Measurements from ENCODE around the gene MTUS2. TPM values are rescaled to one million over a fixed set of nuclear protein-coding genes. Genes with fewer than 3 reads are reported as not detected.

Gene MTUS2
- total RNA-seq, 1 experiment from 2014 or later = 0.35 TPM

DNA sequence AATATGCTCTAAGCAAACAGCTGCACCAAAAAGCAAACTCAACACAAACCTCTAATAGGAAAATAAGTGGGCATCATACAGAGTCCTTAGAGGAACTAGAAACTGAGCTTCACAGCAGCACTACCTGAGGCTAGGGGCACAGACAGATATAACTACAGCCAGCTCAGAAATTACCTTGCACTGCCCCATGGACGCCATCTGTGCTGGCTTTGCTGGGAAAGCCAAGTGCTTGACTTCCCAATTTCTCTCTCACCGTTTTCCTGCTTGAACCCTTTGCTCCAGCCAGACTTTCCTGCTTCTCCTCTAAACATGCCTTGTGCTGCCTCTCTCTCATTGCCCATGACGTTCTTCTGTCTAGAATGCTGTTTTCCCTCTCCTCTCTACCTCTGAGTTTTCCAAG is 29.3 kb downstream of the MTUS2 start:
- Mint-ChIP-seq H3K4me3 (no peak overlapping the region), H3K36me3 (ENCODE audit: insufficient read depth in 1 of 3, low read depth in 3 of 3) (no peaks in the 10 kb centered on the region), H3K4me1 (0 out of 4 replicates have a peak, but pooled peaks cover 0 to 2% of the 10 kb centered on the region in 2 experiments), H3K27ac (no peak overlapping the region), H3K9me3 (no peaks in the 10 kb centered on the region), H3K27me3 (ENCODE audit: low read depth) (peaks cover 1% of the 10 kb centered on the region)
- no peaks in the 10 kb centered on the region for H3K23me2 ChIP-seq (ENCODE audit: insufficient read length, low read depth, low read length, poor library complexity, severe bottlenecking)
- no peak overlapping the region for H4K8ac ChIP-seq (replicated peaks; ENCODE audit: insufficient read length, low read depth, low read length)
- H2BK5ac ChIP-seq (ENCODE audit: insufficient read length, low read length) = no peak overlapping the region
- no peak overlapping the region for H2BK12ac ChIP-seq (ENCODE audit: insufficient read length, low read depth, low read length)
- H4K91ac ChIP-seq (ENCODE audit: insufficient read length, low read depth, low read length) = no peak overlapping the region
- H4K20me1 ChIP-seq (ENCODE audit: control insufficient read depth, insufficient read depth, insufficient read length) = no peaks in the 10 kb centered on the region
- H3K79me1 ChIP-seq (ENCODE audit: insufficient read depth, low read depth, low read length, poor library complexity, severe bottlenecking) = no peaks in the 10 kb centered on the region
- no peak overlapping the region for H3K27ac ChIP-seq (ENCODE audit: insufficient read length, low read depth, low read length)
- TF ChIP-seq, protein P1, sequence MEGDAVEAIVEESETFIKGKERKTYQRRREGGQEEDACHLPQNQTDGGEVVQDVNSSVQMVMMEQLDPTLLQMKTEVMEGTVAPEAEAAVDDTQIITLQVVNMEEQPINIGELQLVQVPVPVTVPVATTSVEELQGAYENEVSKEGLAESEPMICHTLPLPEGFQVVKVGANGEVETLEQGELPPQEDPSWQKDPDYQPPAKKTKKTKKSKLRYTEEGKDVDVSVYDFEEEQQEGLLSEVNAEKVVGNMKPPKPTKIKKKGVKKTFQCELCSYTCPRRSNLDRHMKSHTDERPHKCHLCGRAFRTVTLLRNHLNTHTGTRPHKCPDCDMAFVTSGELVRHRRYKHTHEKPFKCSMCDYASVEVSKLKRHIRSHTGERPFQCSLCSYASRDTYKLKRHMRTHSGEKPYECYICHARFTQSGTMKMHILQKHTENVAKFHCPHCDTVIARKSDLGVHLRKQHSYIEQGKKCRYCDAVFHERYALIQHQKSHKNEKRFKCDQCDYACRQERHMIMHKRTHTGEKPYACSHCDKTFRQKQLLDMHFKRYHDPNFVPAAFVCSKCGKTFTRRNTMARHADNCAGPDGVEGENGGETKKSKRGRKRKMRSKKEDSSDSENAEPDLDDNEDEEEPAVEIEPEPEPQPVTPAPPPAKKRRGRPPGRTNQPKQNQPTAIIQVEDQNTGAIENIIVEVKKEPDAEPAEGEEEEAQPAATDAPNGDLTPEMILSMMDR (conservative IDR thresholded peaks at IDR 0.05) = no peak
- no peaks in the 10 kb centered on the region for H3K9me3 ChIP-seq (ENCODE audit: control insufficient read depth, low read depth, low read length)
- no CpG with 5 or more reads among the region's 3 CpGs for WGBS (ENCODE audit: extremely low coverage, insufficient read length, low lambda C conversion rate)
- H3K4me2 ChIP-seq (ENCODE audit: insufficient read depth, insufficient read length, low read length) = no peak overlapping the region
- H2BK20ac ChIP-seq (ENCODE audit: low read depth, low read length, poor library complexity, severe bottlenecking) = no peak overlapping the region
- H2AK5ac ChIP-seq (ENCODE audit: insufficient read length, low read length) = no peak overlapping the region
- H3K4ac ChIP-seq (ENCODE audit: low read depth, low read length) = no peak overlapping the region
- no peak overlapping the region for H3K9ac ChIP-seq (ENCODE audit: extremely low read depth, insufficient read length, low read length)
- no peak overlapping the region for H3K23ac ChIP-seq (ENCODE audit: insufficient read length, low read depth, low read length)
- no peak overlapping the region for H2BK15ac ChIP-seq (ENCODE audit: low read depth, low read length)
- H3K56ac ChIP-seq (ENCODE audit: insufficient read length, low read depth, low read length) = no peak overlapping the region
- no peak overlapping the region for H4K5ac ChIP-seq (ENCODE audit: insufficient read length, low read depth, low read length)
- H3T11ph ChIP-seq (ENCODE audit: low read length) = no peak overlapping the region
- H3K79me2 ChIP-seq (ENCODE audit: insufficient read depth, low read length) = no peaks in the 10 kb centered on the region
- no peaks in the 10 kb centered on the region for H3K4me1 ChIP-seq (ENCODE audit: insufficient read depth, low read length)
- H3K18ac ChIP-seq (ENCODE audit: insufficient read length, low read depth, low read length) = no peak overlapping the region
- H3K14ac ChIP-seq (ENCODE audit: insufficient read depth, low read length) = no peak overlapping the region
- no peak for DNase-seq
- H2BK120ac ChIP-seq (ENCODE audit: low read depth, low read length, poor library complexity, severe bottlenecking) = no peak overlapping the region
- H2AFZ ChIP-seq (ENCODE audit: low read length) = no peak overlapping the region
- no peaks in the 10 kb centered on the region; the same call in 1 of the 2 replicates for H3K27me3 ChIP-seq (ENCODE audit: insufficient read depth, low read length)

Data from H9 (cell line).